Measurements from ENCODE around the gene RHPN2.
"Not testable (repeated sequence)": the region's sequence is repeated elsewhere in the genome, so short reads cannot be mapped to it uniquely, and the experiment has no call there.

Gene RHPN2

GRCh38 chr19:33063753-33064457 lies 783 bp downstream of the RHPN2 start:
- no peak for DNase-seq

- no peak for DNase-seq
These were observed 1.3 kb downstream of the RHPN2 start for GRCh38 chr19:33063356-33063752.

- no peak for DNase-seq
These were observed 1.8 kb downstream of the RHPN2 start for GRCh38 chr19:33062902-33063301.

- DNase-seq: no peak
These were observed 4.1 kb downstream of the RHPN2 start for GRCh38 chr19:33060586-33060985.

- DNase-seq: no peak
These were observed 9.0 kb downstream of the RHPN2 start for GRCh38 chr19:33055718-33056117.

GRCh38 chr19:33054623-33055022 lies 10.1 kb downstream of the RHPN2 start:
- DNase-seq: no peak

GRCh38 chr19:33052352-33052972 lies 12.2 kb downstream of the RHPN2 start:
- DNase-seq: no peak

GRCh38 chr19:33050110-33050509 lies 14.6 kb downstream of the RHPN2 start:
- no peak for DNase-seq

GRCh38 chr19:33048806-33049676 lies 15.6 kb downstream of the RHPN2 start:
- no peak for DNase-seq

GRCh38 chr19:33047422-33047821 lies 17.3 kb downstream of the RHPN2 start:
- DNase-seq: no peak

- not testable (repeated sequence) for DNase-seq
These were observed 22.9 kb downstream of the RHPN2 start for GRCh38 chr19:33041828-33042160.

- DNase-seq: no peak
These were observed 23.5 kb downstream of the RHPN2 start for GRCh38 chr19:33040994-33041827.

- DNase-seq: no peak
These were observed 24.9 kb downstream of the RHPN2 start for GRCh38 chr19:33039815-33040214.

- DNase-seq: no peak
These were observed 25.5 kb downstream of the RHPN2 start for GRCh38 chr19:33039108-33039599.

- not testable (repeated sequence) for DNase-seq
These were observed 27.3 kb downstream of the RHPN2 start for GRCh38 chr19:33037168-33038025.

- not testable (repeated sequence) for DNase-seq
These were observed 28.1 kb downstream of the RHPN2 start for GRCh38 chr19:33036370-33037167.

GRCh38 chr19:33035461-33035860 lies 29.2 kb downstream of the RHPN2 start:
- no peak for DNase-seq

- no peak for DNase-seq
These were observed 32.4 kb downstream of the RHPN2 start for GRCh38 chr19:33032218-33032781.

GRCh38 chr19:33029746-33030303 lies 34.9 kb downstream of the RHPN2 start:
- DNase-seq: no peak

- not testable (repeated sequence) for DNase-seq
These were observed 38.1 kb downstream of the RHPN2 start for GRCh38 chr19:33026602-33027001.

All from activated CD4-positive, alpha-beta T cell treated with anti-CD3 and anti-CD28 coated beads for 4 hours (primary cell).